Ishikawa (cell line): ENCODE measurements around the gene CCDC107.

ENCODE experiments used
- CEBPB ChIP-seq: IDR thresholded peaks from 2 replicates; pipeline ENCODE4 v1.6.1; 2012
- CREB1 ChIP-seq: IDR thresholded peaks from 2 replicates; pipeline ENCODE4 v1.6.1; 2012; ENCODE audit warnings: low read depth
- EGR1 ChIP-seq: IDR thresholded peaks from 2 replicates; pipeline ENCODE4 v1.6.1; 2012
- EP300 ChIP-seq: IDR thresholded peaks from 2 replicates; pipeline ENCODE4 v1.6.1; 2012; ENCODE audit warnings: borderline replicate concordance
- FOXM1 ChIP-seq: IDR thresholded peaks from 2 replicates; pipeline ENCODE4 v1.6.1; 2012; ENCODE audit warnings: low read depth, borderline replicate concordance
- MAX ChIP-seq: IDR thresholded peaks from 2 replicates; pipeline ENCODE4 v1.6.1; 2012
- NFIC ChIP-seq: IDR thresholded peaks from 2 replicates; pipeline ENCODE4 v1.6.1; 2012
- RAD21 ChIP-seq: IDR thresholded peaks from 2 replicates; pipeline ENCODE4 v1.6.1; 2012; ENCODE audit warnings: low read depth
- TAF1 ChIP-seq: IDR thresholded peaks from 2 replicates; pipeline ENCODE4 v1.6.1; 2012; ENCODE audit warnings: low read depth, mild to moderate bottlenecking
- TCF12 ChIP-seq: IDR thresholded peaks from 2 replicates; pipeline ENCODE4 v1.6.1; 2012; ENCODE audit warnings: low read depth
- TEAD4 ChIP-seq: IDR thresholded peaks from 2 replicates; pipeline ENCODE4 v1.6.1; 2012
- USF1 ChIP-seq: IDR thresholded peaks from 2 replicates; pipeline ENCODE4 v1.6.1; 2012
- YY1 ChIP-seq: IDR thresholded peaks from 2 replicates; pipeline ENCODE4 v1.6.1; 2012; ENCODE audit warnings: low read depth
- ZBTB7A ChIP-seq: IDR thresholded peaks from 2 replicates; pipeline ENCODE4 v1.6.1; 2012; ENCODE audit warnings: low read depth
- TF ChIP-seq, protein P1 (sequence below): IDR thresholded peaks from 2 replicates; pipeline ENCODE4 v1.6.1; 2012; ENCODE audit warnings: low read depth, mild to moderate bottlenecking

The CCDC107 gene

DNA sequence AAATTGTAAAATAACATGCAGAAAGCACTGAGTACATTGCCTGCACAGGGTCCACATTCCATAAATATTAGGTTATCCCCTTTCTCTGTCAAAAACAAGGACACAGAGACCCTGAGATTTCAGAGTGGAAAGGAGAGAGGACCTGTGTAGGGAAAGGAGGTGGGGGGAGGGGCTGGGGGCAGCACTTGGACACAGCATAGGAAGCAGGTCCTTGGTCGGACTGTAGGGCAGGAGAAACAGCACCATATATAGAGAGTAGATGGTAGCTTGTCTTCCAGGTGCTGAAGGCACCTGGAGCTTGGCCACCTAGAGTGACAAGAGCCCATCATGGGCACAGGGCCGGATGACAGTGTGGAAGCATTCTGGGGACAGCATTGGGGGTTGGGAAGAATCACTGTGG lies 29.2 kb downstream of the CCDC107 start:
- TF ChIP-seq USF1 (no peak), TEAD4 (no peak), NFIC (no peak), MAX (no peak), FOXM1 (no peak), TAF1 (no peak), CREB1 (no peak), TCF12 (no peak), CEBPB (no peak), YY1 (no peak)
- TF ChIP-seq, protein P1, sequence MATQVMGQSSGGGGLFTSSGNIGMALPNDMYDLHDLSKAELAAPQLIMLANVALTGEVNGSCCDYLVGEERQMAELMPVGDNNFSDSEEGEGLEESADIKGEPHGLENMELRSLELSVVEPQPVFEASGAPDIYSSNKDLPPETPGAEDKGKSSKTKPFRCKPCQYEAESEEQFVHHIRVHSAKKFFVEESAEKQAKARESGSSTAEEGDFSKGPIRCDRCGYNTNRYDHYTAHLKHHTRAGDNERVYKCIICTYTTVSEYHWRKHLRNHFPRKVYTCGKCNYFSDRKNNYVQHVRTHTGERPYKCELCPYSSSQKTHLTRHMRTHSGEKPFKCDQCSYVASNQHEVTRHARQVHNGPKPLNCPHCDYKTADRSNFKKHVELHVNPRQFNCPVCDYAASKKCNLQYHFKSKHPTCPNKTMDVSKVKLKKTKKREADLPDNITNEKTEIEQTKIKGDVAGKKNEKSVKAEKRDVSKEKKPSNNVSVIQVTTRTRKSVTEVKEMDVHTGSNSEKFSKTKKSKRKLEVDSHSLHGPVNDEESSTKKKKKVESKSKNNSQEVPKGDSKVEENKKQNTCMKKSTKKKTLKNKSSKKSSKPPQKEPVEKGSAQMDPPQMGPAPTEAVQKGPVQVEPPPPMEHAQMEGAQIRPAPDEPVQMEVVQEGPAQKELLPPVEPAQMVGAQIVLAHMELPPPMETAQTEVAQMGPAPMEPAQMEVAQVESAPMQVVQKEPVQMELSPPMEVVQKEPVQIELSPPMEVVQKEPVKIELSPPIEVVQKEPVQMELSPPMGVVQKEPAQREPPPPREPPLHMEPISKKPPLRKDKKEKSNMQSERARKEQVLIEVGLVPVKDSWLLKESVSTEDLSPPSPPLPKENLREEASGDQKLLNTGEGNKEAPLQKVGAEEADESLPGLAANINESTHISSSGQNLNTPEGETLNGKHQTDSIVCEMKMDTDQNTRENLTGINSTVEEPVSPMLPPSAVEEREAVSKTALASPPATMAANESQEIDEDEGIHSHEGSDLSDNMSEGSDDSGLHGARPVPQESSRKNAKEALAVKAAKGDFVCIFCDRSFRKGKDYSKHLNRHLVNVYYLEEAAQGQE: no peak

- no peak for TF ChIP-seq NFIC
- TF ChIP-seq MAX: no peak
- TF ChIP-seq TAF1: no peak
- no peak for TF ChIP-seq TEAD4
These were observed 30.0 kb downstream of the CCDC107 start for GRCh38 chr9:35687972-35688557.

- TF ChIP-seq, protein P1: no peak
- TF ChIP-seq CEBPB (no peak), EP300 (no peak), EGR1 (peak; percentile 26; the same call in 1 of the 2 replicates)
These were observed 30.8 kb downstream of the CCDC107 start for GRCh38 chr9:35688558-35689541.

- TF ChIP-seq EGR1 (no peak), FOXM1 (no peak), YY1 (no peak), RAD21 (no peak), EP300 (no peak), NFIC (no peak), CEBPB (no peak)
These were observed 31.6 kb downstream of the CCDC107 start, which contains the start of gene TPM2 for GRCh38 chr9:35689542-35690293. TSS of gene TPM2 (minus strand) at chr9:35689925. CDS start at chr9:35689817, 108 bp downstream.

- no peak for TF ChIP-seq TCF12
- TF ChIP-seq NFIC: no peak
- TF ChIP-seq MAX: no peak
- TF ChIP-seq YY1: no peak
- TF ChIP-seq FOXM1: no peak
- TF ChIP-seq CREB1: no peak
- TF ChIP-seq, protein P1: no peak
- no peak for TF ChIP-seq USF1
- no peak for TF ChIP-seq TEAD4
- no peak for TF ChIP-seq EGR1
- TF ChIP-seq TAF1: no peak
- TF ChIP-seq CEBPB: no peak
- no peak for TF ChIP-seq ZBTB7A
- TF ChIP-seq RAD21: no peak
- no peak for TF ChIP-seq EP300
These were observed 32.2 kb downstream of the CCDC107 start for GRCh38 chr9:35690294-35690613.
